Omental fat pad (tissue), 4 donors: Measurements from ENCODE around the gene TCEA2. TPM values are rescaled to one million over a fixed set of nuclear protein-coding genes. Genes with fewer than 3 reads are reported as not detected.

Experiments used
- ATAC-seq: fragments of 150-250 bp; one replicate; pipeline ENCODE4 v1.9.1; 2016; ENCODE audit warnings: mild to moderate bottlenecking, moderate library complexity; ENCODE audit not compliant: low FRiP score
- DNase-seq: peaks from one replicate; pipeline ENCODE4 v3.0.0-alpha.2; 2019; ENCODE audit warnings: low spot score
- total RNA-seq, 4 donors: library from RNA; depleted of rRNA; stranded (reverse); fragments of >200 nt; gene quantifications; one replicate each; pipeline ENCODE4 v1.1.0, GENCODE V29; 2016
- TF ChIP-seq, protein P1 (sequence below), 3 donors: fragments of 450-650 bp; IDR thresholded peaks; one replicate each; pipeline ENCODE4 v1.5.1; 2016 to 2017; ENCODE audit warnings: antibody characterized with exemption in 3 of 3, mild to moderate bottlenecking in 3 of 3, moderate library complexity in 2 of 3

The TCEA2 gene
- total RNA-seq, 4 donors from 2014 or later, result 20.5 to 34.8 (median 23.4) TPM

DNA sequence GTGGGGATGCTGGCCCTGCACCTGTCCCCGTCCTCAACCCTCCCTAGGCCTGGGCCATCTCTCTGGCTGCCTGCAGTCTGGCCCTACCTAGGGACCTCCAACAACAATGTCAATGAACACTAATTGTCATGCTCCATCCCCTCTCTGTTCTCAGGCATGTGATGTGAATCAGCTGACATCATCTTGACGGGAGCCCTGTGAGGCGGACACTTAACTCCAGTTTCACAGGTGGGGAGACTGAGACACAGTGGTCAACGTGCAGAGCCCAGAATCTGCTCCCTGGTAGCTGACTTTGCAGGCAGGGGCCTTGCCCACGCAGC is 762 bp upstream of the TCEA2 start:
- ATAC-seq (no peak), DNase-seq (no peak)
- TF ChIP-seq, protein P1, sequence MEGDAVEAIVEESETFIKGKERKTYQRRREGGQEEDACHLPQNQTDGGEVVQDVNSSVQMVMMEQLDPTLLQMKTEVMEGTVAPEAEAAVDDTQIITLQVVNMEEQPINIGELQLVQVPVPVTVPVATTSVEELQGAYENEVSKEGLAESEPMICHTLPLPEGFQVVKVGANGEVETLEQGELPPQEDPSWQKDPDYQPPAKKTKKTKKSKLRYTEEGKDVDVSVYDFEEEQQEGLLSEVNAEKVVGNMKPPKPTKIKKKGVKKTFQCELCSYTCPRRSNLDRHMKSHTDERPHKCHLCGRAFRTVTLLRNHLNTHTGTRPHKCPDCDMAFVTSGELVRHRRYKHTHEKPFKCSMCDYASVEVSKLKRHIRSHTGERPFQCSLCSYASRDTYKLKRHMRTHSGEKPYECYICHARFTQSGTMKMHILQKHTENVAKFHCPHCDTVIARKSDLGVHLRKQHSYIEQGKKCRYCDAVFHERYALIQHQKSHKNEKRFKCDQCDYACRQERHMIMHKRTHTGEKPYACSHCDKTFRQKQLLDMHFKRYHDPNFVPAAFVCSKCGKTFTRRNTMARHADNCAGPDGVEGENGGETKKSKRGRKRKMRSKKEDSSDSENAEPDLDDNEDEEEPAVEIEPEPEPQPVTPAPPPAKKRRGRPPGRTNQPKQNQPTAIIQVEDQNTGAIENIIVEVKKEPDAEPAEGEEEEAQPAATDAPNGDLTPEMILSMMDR (IDR thresholded peaks at IDR 0.05), result no peak

DNA sequence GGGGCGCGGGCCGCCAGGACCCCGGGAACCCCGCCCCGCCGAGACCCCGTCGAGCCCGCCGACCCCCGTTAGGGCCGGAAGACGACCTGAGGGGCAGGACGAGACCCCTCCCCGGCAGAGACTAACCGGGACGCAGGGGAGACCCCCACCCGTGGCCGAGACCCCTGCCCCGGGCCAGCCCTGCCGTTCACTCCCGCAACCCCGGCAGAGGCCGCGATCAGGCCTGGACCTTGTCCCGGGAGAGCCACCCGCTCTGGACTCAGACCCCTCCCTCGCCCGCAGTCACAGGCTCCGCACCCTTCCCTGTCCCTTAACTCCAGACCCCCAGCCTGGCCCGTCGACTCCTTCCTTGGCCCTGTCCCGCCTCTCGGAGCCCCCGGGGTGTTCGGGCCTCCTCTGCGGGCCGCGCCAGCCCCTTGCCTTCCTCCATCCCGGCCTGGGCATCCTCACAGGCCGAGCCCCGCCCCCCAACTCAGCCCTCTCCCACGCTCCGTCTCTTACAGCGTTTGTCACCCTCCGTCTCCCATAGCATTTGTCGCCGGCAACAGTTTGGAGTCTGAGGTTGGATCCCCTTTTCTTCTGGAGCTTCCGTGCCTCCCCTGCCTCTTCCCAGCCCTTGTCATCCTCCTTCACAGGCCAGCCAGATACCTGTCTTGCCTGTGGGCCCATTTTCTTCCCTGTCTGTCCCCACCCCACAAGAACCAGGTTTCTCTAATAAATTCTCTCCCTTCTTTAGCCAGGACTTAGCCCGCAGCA is 569 bp downstream of the TCEA2 start:
- no peak for DNase-seq
- TF ChIP-seq, protein P1 (IDR thresholded peaks at IDR 0.05), result no peak
- peak; percentile 35 for ATAC-seq

DNA sequence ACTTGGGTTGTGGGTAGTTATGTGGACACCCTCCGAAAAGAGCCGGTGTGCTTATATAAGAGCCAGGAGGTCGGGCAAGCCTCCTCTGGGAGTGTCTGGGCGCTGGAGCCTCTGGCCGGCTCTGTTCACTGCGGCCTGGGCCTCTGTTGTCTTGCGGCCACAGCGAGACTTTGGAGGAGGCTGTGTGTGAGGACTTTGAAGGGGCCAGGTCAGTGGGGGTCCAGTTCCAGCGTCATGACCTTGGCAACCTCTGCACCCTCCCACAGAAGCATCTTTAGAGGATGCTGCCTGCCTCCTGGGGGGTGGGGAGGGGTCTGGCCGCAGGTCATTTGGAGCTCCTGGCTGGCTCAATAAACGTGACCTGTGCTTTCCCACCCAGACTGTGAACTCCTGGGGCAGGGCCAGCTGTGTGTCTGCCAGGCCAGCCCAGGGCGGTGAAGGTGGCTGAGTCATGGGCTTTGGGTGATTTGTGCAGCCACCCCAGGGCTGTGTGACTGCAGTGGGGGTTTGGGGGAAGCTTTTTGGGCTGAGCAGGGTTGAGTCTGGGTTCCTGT is 1.2 kb downstream of the TCEA2 start:
- TF ChIP-seq, protein P1 (IDR thresholded peaks at IDR 0.05), result no peak
- ATAC-seq (peak; percentile 26), DNase-seq (no peak)

DNA sequence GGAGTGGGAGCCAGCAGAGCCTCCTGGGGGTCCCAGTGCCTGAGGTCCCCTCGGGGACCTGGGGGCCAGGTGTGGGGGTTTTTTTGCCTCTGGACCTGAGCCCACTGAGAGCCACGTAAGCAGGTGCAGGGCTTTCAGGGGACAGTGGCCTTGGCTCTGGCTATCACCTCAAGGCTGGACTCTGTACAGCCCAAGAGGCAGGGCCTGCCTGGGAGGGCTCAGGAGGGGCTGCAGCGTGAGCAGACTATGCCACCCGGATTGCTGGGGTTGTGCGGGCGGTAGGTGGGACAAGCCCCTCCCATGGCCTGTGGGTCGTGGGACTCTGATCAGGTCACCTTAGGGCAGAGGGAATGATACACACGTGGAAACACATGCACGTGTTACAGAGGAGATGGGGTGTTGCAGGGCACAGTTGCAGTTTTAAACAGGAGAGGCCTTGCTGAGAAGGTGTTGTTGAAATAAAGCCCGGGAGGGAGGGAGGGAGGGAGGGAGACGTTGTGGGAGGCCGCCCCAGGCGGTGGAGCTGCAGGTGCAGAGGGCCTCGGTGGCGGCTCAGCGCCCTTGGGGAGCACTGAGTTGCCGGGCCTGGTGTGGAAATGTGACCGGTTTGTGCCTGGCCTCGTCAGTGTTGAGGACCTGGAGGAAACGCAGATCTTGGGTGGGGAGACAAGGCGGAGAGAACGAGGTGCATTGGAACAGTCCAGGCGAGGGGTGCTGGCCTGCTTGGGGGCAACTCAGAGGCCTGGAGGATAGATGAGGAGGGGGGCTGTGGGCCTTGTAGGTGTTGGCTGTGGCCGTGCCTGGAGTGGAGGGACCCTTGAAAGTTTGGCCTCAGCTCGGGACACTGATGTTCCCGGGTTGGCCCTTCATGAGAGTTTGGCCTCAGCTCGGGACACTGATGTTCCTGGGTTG is 2.3 kb downstream of the TCEA2 start:
- DNase-seq (no peak), ATAC-seq (no peak)
- TF ChIP-seq, protein P1 (IDR thresholded peaks at IDR 0.05), result no peak

DNA sequence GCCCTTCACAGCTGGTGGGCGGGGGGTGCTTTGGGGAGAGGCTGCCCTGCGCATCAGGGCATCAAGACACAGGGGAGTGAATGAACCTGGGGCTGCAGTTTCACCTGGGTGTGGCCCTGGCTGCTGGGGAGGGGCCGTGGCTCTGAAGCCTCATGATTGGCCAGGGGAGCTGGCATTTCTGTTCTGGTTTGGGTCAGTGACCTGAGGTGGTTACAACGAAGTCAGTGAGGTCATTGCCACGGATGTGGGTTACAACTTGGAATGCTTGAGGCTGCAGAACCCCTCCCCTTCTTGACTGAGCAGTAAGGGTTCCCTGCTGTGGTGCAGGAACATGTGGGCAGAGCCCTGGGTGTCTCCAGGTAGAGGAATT is 3.0 kb downstream of the TCEA2 start:
- no peak for DNase-seq
- TF ChIP-seq, protein P1 (IDR thresholded peaks at IDR 0.05), result no peak
- ATAC-seq, result no peak

DNA sequence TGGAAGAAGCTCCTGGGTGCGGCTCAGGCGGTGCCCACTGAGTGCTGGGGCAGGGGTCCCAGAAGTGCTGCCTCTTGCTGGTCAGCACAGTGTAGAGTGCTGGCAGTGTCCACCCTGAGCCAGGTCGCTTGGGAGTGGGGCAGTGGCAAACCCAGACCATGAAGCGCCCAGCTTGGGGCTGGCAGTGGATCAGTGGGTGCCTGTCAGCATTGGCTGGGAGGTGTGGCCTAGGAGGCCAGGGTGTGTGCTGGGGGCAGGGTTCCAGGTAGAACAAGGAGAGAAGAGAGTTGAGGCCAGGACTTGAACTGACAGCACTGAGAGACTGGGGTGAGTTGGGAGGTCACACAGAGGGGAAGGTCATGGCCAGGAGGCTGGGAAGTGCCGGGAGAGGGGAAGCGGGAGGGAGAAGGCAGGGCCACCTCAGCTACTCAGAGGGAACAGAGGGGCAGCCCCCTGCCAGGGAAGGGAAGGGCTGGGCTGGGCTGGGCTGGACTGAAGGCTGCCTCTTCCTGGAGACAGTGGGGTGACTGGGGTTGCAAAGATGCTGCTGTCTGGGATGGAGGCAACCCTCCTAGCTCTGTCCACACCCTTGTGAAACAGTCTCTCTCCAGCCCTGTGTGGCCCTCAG is 4.1 kb downstream of the TCEA2 start:
- TF ChIP-seq, protein P1 (IDR thresholded peaks at IDR 0.05), result no peak

More for the DNA sequence above, 4.1 kb downstream of the TCEA2 start:
- ATAC-seq, result no peak
- DNase-seq, result no peak
